ENCODE data around the gene SYNJ2. TPM values are rescaled to one million over a fixed set of nuclear protein-coding genes. Genes with fewer than 3 reads are reported as not detected.

The SYNJ2 gene
- total RNA-seq, 1 experiment from 2014 or later, result 24.5 TPM

DNA sequence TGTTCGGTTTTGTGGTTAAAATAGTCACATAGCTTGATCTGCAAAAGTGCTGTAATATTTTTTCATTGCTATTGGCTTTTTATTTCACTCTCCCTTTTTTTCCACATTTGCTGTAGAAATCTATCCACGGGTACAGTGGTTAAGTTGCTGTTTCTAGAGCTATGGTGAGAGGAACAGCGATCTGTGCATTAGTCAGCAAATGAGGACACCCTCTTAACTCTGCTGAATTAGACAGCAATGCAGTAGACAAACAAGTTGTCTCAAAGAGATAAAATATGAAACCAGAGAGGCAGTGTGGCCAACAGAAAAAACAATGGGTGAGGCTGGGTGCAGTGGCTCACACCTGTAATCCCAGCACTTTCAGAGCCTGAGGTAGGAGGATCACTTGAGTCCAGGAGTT, 17.6 kb upstream of the SYNJ2 start:
- no peaks in the 10 kb centered on the region for H3K27me3 Mint-ChIP-seq (ENCODE audit: low read depth)
- Histone ChIP-seq H3K23ac (ENCODE audit: insufficient read length, low read depth, low read length) (no peak overlapping the region), H2BK5ac (ENCODE audit: insufficient read length, low read length) (no peak overlapping the region), H4K20me1 (ENCODE audit: control insufficient read depth, insufficient read depth, insufficient read length) (no peaks in the 10 kb centered on the region), H3T11ph (ENCODE audit: low read length) (no peak overlapping the region), H3K4ac (ENCODE audit: low read depth, low read length) (no peak overlapping the region), H3K14ac (ENCODE audit: insufficient read depth, low read length) (no peak overlapping the region), H3K27ac (ENCODE audit: insufficient read length, low read depth, low read length) (no peak overlapping the region), H2BK120ac (ENCODE audit: low read depth, low read length, poor library complexity, severe bottlenecking) (no peak overlapping the region), H3K9me3 (ENCODE audit: control insufficient read depth, low read depth, low read length) (peaks cover 6% of the 10 kb centered on the region), H3K79me1 (ENCODE audit: insufficient read depth, low read depth, low read length, poor library complexity, severe bottlenecking) (no peaks in the 10 kb centered on the region), H3K27me3 (ENCODE audit: insufficient read depth, low read length) (no peaks in the 10 kb centered on the region), H3K79me2 (ENCODE audit: insufficient read depth, low read length) (no peaks in the 10 kb centered on the region), H3K56ac (ENCODE audit: insufficient read length, low read depth, low read length) (no peak overlapping the region), H3K4me1 (ENCODE audit: insufficient read depth, low read length) (0 out of 2 replicates have a peak, but pooled peaks cover 3% of the 10 kb centered on the region), H3K18ac (ENCODE audit: insufficient read length, low read depth, low read length) (no peak overlapping the region), H2AFZ (ENCODE audit: low read length) (no peak overlapping the region), H4K5ac (ENCODE audit: insufficient read length, low read depth, low read length) (no peak overlapping the region), H2BK12ac (ENCODE audit: insufficient read length, low read depth, low read length) (no peak overlapping the region), H3K4me2 (ENCODE audit: insufficient read depth, insufficient read length, low read length) (no peak overlapping the region), H3K23me2 (ENCODE audit: insufficient read length, low read depth, low read length, poor library complexity, severe bottlenecking) (no peaks in the 10 kb centered on the region), H4K91ac (ENCODE audit: insufficient read length, low read depth, low read length) (no peak overlapping the region), H2BK15ac (ENCODE audit: low read depth, low read length) (no peak overlapping the region), H2AK5ac (ENCODE audit: insufficient read length, low read length) (no peak overlapping the region), H2BK20ac (ENCODE audit: low read depth, low read length, poor library complexity, severe bottlenecking) (no peak overlapping the region), H3K9ac (ENCODE audit: extremely low read depth, insufficient read length, low read length) (no peak overlapping the region), H4K8ac (replicated peaks; ENCODE audit: insufficient read length, low read depth, low read length) (no peak overlapping the region)
- H3K9me3 Mint-ChIP-seq, result peaks cover 11 to 12% of the 10 kb centered on the region in 2 experiments
- H3K4me3 Mint-ChIP-seq, result no peak overlapping the region
- no peak for DNase-seq
- TF ChIP-seq CTCF (conservative IDR thresholded peaks at IDR 0.05), result no peak
- no CpG with 5 or more reads among the region's 3 CpGs for WGBS (ENCODE audit: extremely low coverage, insufficient read length, low lambda C conversion rate)
- no peak overlapping the region for H3K27ac Mint-ChIP-seq
- H3K36me3 Mint-ChIP-seq (ENCODE audit: insufficient read depth in 1 of 3, low read depth in 3 of 3), result peaks cover 5 to 12% (median 9%) of the 10 kb centered on the region in 3 experiments; a peak in 6 of 7 replicates
- peaks cover 27 to 39% of the 10 kb centered on the region in 2 experiments for H3K4me1 Mint-ChIP-seq
